Measurements from ENCODE around the gene COX14.

The COX14 gene

DNA sequence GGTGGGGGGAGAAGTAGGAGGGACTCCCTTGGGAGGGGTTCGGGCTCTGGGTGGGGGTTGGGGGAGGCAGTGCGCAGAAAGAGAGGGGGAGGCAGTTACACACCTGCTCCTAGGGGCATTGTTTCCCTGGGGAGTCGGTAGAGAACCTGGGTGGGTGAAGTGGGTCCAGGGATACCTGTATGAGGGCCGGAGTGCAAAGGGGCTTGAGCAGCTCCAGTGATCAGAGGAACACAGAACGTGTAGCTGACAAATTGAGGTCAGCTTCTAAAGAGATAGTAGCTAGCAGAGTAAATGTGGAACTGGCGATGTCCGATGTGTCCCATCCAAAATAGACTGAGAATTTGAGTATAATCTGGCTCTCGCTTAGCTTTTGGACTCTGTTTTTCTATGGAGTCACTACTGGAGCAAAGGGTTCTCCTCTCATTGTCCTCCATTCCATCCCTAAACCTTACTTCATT lies 26.4 kb upstream of the COX14 start:
- DNase-seq, result no peak

GRCh38 chr12:50086148-50086547 lies 25.9 kb upstream of the COX14 start:
- DNase-seq, result no peak

DNA sequence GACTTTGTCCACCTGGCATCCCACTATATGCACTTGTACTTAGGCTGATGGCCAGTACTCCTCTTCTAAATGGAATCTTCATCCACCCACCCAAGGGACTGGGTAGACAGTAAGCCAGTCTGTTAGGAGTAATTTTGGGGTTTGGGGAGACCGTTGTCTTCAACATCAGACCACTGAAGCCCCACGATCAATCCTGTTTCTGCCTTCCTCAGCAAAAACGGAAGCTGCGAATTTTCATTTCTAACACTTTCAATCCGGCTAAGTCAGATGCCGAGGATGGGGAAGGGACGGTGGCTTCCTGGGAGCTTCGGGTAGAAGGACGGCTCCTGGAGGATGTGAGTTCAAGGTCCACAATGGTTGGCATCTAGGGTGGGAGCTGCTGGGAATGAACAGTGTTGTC lies 24.9 kb upstream of the COX14 start:
- no peak for DNase-seq

GRCh38 chr12:50087995-50088394 lies 24.0 kb upstream of the COX14 start:
- no peak for DNase-seq

- no peak for DNase-seq
These were observed 23.3 kb upstream of the COX14 start for GRCh38 chr12:50088577-50089335.

GRCh38 chr12:50089730-50090129 lies 22.3 kb upstream of the COX14 start:
- no peak for DNase-seq

- no peak for DNase-seq
These were observed 21.6 kb upstream of the COX14 start for GRCh38 chr12:50090391-50090790.

GRCh38 chr12:50097952-50098351 lies 14.1 kb upstream of the COX14 start:
- DNase-seq, result no peak

DNA sequence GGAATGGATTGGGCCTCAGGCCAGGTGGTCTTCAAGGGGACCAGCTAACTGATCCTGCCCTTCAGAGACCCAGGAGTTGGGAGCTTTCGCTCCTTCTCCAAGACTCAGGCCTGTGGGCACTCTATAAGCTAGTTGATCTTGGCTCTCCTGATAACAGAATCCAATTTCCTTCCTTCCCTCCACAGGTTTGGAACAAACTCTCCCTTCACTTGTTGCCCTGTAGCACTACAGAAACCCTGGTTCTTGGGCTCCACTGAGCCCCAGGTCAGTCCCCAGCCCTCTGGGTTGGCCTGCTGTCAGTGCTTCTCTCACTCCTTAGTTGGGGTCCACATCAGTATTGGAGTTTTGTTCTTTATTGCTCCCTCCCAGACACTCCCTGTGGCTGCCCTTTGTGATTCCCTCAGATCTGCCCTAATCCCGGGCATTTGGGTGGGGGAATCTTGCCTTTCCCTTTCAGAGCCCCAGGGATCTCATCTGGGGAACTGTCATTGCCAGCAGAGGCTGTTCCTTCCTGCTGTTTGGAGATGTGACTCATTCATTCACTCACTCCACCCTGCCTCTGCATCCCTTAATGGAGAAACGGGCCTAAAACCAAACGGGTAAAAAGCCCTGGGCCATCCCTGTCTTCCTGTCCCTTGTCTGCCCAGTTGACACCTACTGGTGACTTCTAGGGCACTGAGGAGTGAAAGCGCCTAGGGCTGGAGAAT lies 12.6 kb upstream of the COX14 start:
- no peak for DNase-seq

DNA sequence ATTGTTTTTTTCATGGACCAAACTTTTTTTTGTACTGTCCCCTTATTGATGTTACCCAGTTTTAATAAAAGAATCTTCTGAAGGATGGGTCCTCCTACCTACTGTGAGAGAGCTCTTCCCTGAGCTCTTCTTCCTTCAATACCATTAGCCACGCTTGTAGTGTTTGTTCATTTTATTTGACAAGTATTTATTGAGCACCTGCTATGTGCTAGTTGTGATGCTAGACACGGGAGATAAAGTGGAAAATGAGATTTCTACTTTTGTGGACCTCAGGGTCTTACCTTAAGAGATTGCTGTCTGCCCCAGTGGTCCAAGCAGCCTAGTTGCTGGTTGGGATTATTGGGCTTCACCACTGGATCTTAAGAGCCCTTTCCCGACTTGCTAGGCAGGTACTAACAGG lies 11.5 kb upstream of the COX14 start:
- DNase-seq, result no peak

DNA sequence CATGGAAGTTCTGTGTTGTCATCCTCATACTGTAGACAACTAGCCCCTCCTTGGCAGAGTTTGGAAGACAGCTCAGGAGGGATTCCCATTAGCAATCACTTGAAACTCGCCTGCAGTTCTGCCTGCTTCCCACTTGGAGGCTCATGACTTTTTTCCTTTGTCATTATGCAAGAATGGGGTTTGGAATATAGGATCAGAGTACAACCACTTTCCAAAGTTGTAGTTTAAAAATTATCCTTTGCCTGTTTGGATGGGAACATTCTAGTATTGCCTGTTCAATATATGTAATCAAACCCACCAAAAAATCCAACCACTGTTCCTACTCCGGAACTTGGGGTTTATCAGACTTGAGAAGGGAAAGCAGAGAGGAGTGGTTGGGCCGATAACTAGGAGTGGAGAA lies 10.4 kb upstream of the COX14 start:
- DNase-seq, result no peak

- no peak for DNase-seq
These were observed 9.9 kb upstream of the COX14 start for GRCh38 chr12:50102131-50102531.

DNA sequence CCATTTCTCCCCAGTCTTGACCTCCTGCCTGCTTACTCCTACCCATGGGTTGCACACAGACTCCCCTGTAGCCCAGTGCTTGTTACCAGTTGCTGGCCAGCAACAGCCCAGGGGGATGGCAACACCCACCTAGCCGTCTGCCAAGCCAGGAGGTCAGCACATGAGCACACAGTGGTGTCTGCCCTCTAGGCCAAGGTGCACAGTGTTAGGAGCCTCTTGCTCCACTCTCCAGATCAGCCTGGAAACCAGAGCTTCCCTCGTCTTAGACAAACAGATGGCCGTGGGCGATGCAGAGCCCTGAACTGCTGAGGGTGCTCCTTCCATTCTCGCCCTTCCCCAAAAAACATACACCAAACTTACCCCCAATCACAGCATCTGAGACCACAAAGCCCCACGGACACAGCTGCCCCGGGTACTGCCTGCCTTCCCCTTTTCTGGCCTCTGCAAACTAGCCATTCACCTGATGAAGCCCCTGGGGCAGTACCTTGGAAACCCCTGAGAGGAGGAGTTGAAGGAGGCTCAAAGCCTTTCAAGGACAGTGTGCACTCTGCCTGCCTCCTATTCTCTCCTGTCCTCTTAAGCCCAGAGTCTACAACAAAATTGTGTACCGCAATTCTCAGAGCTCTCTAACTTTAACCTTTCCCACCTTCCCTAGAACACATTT lies 9.3 kb upstream of the COX14 start:
- DNase-seq, result no peak

- no peak for DNase-seq
These were observed 8.7 kb upstream of the COX14 start for GRCh38 chr12:50103351-50103750.

DNA sequence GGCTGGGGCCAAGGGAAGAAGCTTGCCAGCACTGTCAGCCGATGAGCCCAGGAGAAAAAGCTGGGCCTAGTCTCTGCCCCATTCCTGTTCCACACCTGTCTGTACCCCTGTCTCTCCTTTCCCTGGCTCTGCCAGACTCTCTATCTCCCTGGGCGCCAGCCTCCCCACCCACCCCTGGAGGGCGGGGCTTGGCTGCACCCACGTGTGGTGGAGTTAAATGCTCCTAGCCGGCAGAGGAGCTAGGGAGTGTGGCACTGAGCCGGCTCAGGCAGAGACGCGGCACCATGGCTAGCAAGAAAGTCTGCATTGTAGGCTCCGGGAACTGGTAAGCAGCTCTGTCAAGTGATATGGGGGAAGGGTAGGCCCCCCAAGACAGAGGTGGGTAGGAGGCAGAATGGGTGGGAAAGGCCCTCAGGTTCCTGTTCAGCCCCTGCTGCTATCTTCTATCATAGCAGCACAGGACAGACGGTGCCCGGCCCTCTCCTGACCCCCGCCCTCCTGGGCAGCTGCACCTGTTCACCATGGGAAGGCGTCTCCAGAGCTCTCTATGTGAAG lies 8.2 kb upstream of the COX14 start, which contains the start of gene GPD1:
TSS of gene GPD1 (plus strand) at position 242 of the 555 bp plus-strand sequence. CDS start at position 285, 43 bp downstream.
- DNase-seq, result peak; percentile 69

DNA sequence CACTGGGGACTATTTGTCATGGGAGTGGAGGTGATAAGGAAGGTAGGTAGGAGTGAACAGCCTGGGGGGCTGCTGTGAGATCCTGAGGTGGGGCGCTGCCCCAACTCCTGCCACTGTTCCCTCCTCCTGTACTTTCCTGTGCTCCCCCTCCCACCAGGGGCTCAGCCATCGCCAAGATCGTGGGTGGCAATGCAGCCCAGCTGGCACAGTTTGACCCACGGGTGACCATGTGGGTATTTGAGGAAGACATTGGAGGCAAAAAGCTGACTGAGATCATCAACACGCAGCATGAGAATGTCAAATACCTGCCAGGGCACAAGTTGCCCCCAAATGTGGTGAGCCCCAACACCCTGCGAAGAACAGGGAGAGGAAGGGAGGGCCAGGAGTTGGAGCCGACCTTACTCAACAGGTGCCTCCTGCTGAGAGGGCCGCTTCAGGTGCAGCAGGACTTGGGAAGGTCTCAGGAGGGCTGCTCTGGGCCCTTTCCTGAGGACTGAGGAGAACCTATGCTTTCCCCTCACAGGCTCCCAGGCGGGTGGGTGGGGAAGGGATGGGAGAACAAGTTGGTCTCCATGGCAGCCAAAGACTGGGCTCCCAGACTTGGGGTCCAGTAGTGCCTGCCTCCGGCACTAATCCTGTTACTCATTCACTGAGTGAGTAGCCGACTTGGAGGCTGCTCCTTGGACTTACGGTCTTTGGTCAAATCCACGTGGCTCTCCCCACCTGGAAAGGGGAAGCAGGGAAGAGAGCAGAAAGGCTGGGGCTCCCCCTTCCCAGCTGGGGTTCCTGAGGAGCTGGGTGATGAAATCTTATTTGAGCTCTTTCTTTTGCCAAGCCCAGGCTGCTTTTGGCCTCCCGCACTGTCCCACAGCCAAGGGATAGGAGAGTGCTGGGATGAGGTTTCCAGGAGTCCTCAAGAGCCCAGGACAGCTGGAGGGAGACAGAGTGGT lies 7.3 kb upstream of the COX14 start:
- DNase-seq, result no peak

- no peak for DNase-seq
These were observed 6.1 kb upstream of the COX14 start for GRCh38 chr12:50105913-50106450.

- no peak for DNase-seq
These were observed 5.1 kb upstream of the COX14 start for GRCh38 chr12:50106907-50107306.

DNA sequence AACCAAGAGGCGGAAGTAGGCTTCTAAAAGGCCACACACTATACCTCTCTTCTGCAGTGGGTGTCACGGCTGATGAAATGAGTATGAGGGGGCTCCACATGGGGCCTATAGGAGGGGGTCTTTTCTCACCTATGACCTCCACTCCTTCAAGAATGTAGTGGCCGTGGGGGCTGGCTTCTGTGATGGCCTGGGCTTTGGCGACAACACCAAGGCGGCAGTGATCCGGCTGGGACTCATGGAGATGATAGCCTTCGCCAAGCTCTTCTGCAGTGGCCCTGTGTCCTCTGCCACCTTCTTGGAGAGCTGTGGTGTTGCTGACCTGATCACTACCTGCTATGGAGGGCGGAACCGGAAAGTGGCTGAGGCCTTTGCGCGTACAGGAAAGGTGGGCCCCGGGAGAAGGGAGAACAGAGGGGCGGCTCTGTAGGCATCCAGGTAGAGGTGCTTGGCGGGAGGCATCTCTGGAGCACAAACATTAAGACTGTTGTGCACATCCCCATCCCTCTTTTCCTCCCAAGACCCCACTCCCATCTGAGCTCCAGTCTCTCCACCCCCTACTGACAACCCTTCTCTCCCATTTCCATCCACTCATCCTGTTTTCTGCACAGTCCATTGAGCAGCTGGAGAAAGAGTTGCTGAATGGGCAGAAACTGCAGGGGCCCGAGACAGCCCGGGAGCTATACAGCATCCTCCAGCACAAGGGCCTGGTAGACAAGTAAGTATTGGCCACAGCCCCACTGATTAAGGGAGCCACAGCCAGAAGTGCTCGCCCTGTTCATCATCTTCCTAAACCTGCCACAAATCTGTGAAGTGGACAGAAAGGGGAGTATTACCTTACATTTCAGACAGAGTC lies 4.4 kb upstream of the COX14 start:
- no peak for DNase-seq

- DNase-seq, result no peak
These were observed 2.7 kb upstream of the COX14 start for GRCh38 chr12:50109319-50109718.

DNA sequence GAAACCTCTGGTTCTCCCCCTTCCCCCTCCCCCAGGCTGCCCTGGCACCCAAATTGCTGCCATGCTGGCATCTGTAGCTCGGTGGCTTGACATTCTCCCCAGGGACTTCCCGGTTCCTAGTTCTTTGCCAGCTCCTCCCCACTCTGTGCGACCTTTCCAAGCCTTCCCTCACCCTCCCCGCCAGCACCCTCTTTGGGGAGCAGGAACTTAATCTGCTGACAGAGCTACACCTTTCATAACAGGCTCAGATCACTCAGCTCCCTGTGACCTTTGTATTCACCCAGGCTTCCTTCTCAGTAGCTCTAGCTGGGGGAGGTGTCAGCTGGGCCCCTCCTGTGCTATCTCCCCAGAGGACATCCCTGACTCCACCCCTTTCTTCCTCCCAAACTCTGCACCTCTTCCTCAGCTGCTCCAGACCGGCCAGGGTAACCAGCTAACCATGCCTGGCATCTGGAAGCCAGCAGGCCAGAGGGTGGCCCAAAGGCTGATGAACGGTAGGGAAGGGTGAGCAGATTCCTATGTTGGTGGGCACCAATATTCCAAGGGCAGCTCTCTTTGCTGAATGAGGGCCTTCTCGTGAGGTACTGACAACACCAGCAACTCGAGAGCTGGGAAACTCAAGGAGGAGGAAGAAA lies 1.8 kb upstream of the COX14 start:
- DNase-seq, result no peak

Measured in NCI-H510A (cell line).